MCF 10A (cell line): ENCODE measurements around the gene SIM2. TPM values are rescaled to one million over a fixed set of nuclear protein-coding genes. Genes with fewer than 3 reads are reported as not detected.

Experiments
- BruUV-seq: library from RNA; stranded (reverse); fragments of 400-500 nt; replicated peaks from 2 replicates; lab custom pipeline; 2021; lab: Mats Ljungman, UMichigan
- CTCF ChIA-PET: fragments of 300-600 bp; sonication (Branson Sonifier 250); formaldehyde crosslinking; extraction: SDS; loops from one replicate; lab custom pipeline; 2021; ENCODE audit warnings: antibody characterized with exemption, inconsistent platforms; lab: Yijun Ruan, JAX
- POLR2A ChIA-PET: fragments of 300-600, 350-650 bp; sonication (Branson Sonifier 250); formaldehyde crosslinking; extraction: SDS; loops from one replicate; lab custom pipeline; 2020; ENCODE audit warnings: antibody characterized with exemption, inconsistent platforms; lab: Yijun Ruan, JAX
- DNase-seq: peaks from one replicate; pipeline ENCODE4 v3.0.0-alpha.2; 2018; ENCODE audit not compliant: unreplicated experiment
- H3K27ac Mint-ChIP-seq: one replicate; pipeline ENCODE4 v1.8.0; 2022; ENCODE audit warnings: mild to moderate bottlenecking, low read depth, mixed read lengths; ENCODE audit not compliant: unreplicated experiment
- H3K27me3 Mint-ChIP-seq: one replicate; pipeline ENCODE4 v1.8.0; 2022; ENCODE audit warnings: mixed read lengths; ENCODE audit not compliant: insufficient read depth, unreplicated experiment
- H3K36me3 Mint-ChIP-seq: one replicate; pipeline ENCODE4 v1.8.0; 2022; ENCODE audit warnings: mild to moderate bottlenecking, moderate library complexity, mixed read lengths; ENCODE audit not compliant: insufficient read depth, unreplicated experiment
- H3K4me1 Mint-ChIP-seq: one replicate; pipeline ENCODE4 v1.8.0; 2022; ENCODE audit warnings: mixed read lengths; ENCODE audit not compliant: insufficient read depth, unreplicated experiment
- H3K4me3 Mint-ChIP-seq: one replicate; pipeline ENCODE4 v1.8.0; 2022; ENCODE audit warnings: mild to moderate bottlenecking, moderate library complexity, mixed read lengths; ENCODE audit not compliant: unreplicated experiment
- H3K9me3 Mint-ChIP-seq: one replicate; pipeline ENCODE4 v1.8.0; 2022; ENCODE audit warnings: mixed read lengths; ENCODE audit not compliant: unreplicated experiment
- CTCF ChIP-seq: fragments of 200-600 bp; IDR thresholded peaks from one replicate; pipeline ENCODE4 v1.8.0; 2022; ENCODE audit warnings: antibody characterized with exemption, mild to moderate bottlenecking; ENCODE audit not compliant: unreplicated experiment
- intact Hi-C: fragments of 100-400 bp; cut with micrococcal nuclease; formaldehyde crosslinking; loops from 2 replicates; pipeline ENCODE4 v1.14.1; 2022
- total RNA-seq: library from RNA; stranded (reverse); gene quantifications from 2 replicates; pipeline ENCODE4 v1.2.3, GENCODE V29; 2022

The SIM2 gene
- total RNA-seq, 1 experiment from 2014 or later: 14.4 TPM

GRCh38 chr21:36735201-36735515 lies 36.2 kb downstream of the SIM2 start:
- CTCF ChIA-PET: no interaction called here

GRCh38 chr21:36735724-36736320 lies 36.9 kb downstream of the SIM2 start:
- DNase-seq: no peak
- intact Hi-C loops: no loop called here
- Mint-ChIP-seq H3K36me3 (peaks cover 26% of the 10 kb centered on the region), H3K9me3 (no peaks in the 10 kb centered on the region), H3K27me3 (no peaks in the 10 kb centered on the region), H3K27ac (no peak overlapping the region), H3K4me3 (no peak overlapping the region), H3K4me1 (no peaks in the 10 kb centered on the region)
- BruUV-seq: no TSS peak
- ChIA-PET CTCF (no interaction called here), POLR2A (interaction anchor here (0.5 kb wide), 1 partner anchor 10 kb away, joined by 3 read pairs; no protein-coding TSS in a partner anchor)
- no peak for TF ChIP-seq CTCF

More at GRCh38 chr21:36735201-36735515, 36.2 kb downstream of the SIM2 start:
- no peaks in the 10 kb centered on the region for H3K27me3 Mint-ChIP-seq
- POLR2A ChIA-PET: interaction anchor here (0.6 kb wide), 1 partner anchor 22 kb away, joined by 3 read pairs; no protein-coding TSS in a partner anchor
- BruUV-seq: no TSS peak
- no peak for DNase-seq
- H3K9me3 Mint-ChIP-seq: no peaks in the 10 kb centered on the region
- TF ChIP-seq CTCF: no peak
- intact Hi-C loops: no loop called here
- no peaks in the 10 kb centered on the region for H3K4me1 Mint-ChIP-seq
- H3K27ac Mint-ChIP-seq: no peak overlapping the region
- H3K36me3 Mint-ChIP-seq: peaks cover 27% of the 10 kb centered on the region
- no peak overlapping the region for H3K4me3 Mint-ChIP-seq

- Mint-ChIP-seq H3K4me1 (no peaks in the 10 kb centered on the region), H3K36me3 (peaks cover 13% of the 10 kb centered on the region), H3K4me3 (no peak overlapping the region), H3K27me3 (no peaks in the 10 kb centered on the region), H3K27ac (no peak overlapping the region), H3K9me3 (no peaks in the 10 kb centered on the region)
- no TSS peak for BruUV-seq
- no peak for DNase-seq
- no peak for TF ChIP-seq CTCF
- ChIA-PET POLR2A (interaction anchor here (0.7 kb wide), 2 partner anchors 108 to 111 kb away, joined by 3 to 5 read pairs; no protein-coding TSS in a partner anchor), CTCF (interaction anchor here (0.6 to 1.1 kb wide), 2 partner anchors 108 to 183 kb away, joined by 3 read pairs; no protein-coding TSS in a partner anchor)
- intact Hi-C loops: no loop called here
Measured at GRCh38 chr21:36738489-36739126, 39.7 kb downstream of the SIM2 start.

- TF ChIP-seq CTCF: no peak
- POLR2A ChIA-PET: no interaction called here
- BruUV-seq: no TSS peak
- Mint-ChIP-seq H3K9me3 (no peaks in the 10 kb centered on the region), H3K27ac (no peak overlapping the region), H3K27me3 (no peaks in the 10 kb centered on the region), H3K36me3 (peaks cover 29% of the 10 kb centered on the region), H3K4me3 (no peak overlapping the region), H3K4me1 (no peaks in the 10 kb centered on the region)
- CTCF ChIA-PET: no interaction called here
- no peak for DNase-seq
- intact Hi-C loops: no loop called here
Measured at GRCh38 chr21:36741506-36741905, 42.6 kb downstream of the SIM2 start.
